Coronary artery (tissue), 2 donors: ENCODE measurements around the gene GALNT6.
A peak's percentile ranks its signal among the peaks of the same experiment; 100 is the strongest.

Experiments
- DNase-seq: peaks from one replicate; pipeline ENCODE4 v3.0.0-alpha.2; 2017; ENCODE audit warnings: low spot score
- H3K27ac ChIP-seq, 2 donors: fragments of 200-600 bp; sonication (generic); one replicate each; pipeline ENCODE4 v1.5.1; 2016 to 2019
- H3K4me3 ChIP-seq: fragments of 200-600 bp; sonication (generic); 2 replicates; pipeline ENCODE4 v1.5.1; 2016; ENCODE audit warnings: mild to moderate bottlenecking, moderate library complexity
- CTCF ChIP-seq: fragments of 200-600 bp; sonication (generic); IDR thresholded peaks from one replicate; pipeline ENCODE4 v1.5.1; 2019; ENCODE audit warnings: antibody characterized with exemption

The GALNT6 gene

GRCh38 chr12:51324953-51325352, 66.3 kb downstream of the GALNT6 start:
- no peak overlapping the region for H3K27ac ChIP-seq
- DNase-seq, result no peak

GRCh38 chr12:51323966-51324895, 67.0 kb downstream of the GALNT6 start, which contains the start of gene BIN2:
BIN2 (minus strand) TSS chr12:51324174; CDS start chr12:51324102, 72 bp downstream.
- peak within 1 kb of the TSS; percentile 59 for H3K4me3 ChIP-seq
- no peak for DNase-seq
- H3K27ac ChIP-seq, result peak within 1 kb of the TSS in 1 of 2 donors; percentile 70
- TF ChIP-seq CTCF, result no peak

More at GRCh38 chr12:51324953-51325352, 66.3 kb downstream of the GALNT6 start:
- TF ChIP-seq CTCF, result no peak
- H3K4me3 ChIP-seq, result no peak overlapping the region

- no peak for DNase-seq
- peak overlapping the region in 1 of 2 donors; percentile 70 for H3K27ac ChIP-seq
- H3K4me3 ChIP-seq, result peak overlapping the region; percentile 59
- TF ChIP-seq CTCF, result no peak
Observed at GRCh38 chr12:51323317-51323960, 67.8 kb downstream of the GALNT6 start.

GRCh38 chr12:51322452-51322851, 68.8 kb downstream of the GALNT6 start:
- H3K27ac ChIP-seq, result no peak overlapping the region
- DNase-seq, result no peak
- H3K4me3 ChIP-seq, result no peak overlapping the region
- TF ChIP-seq CTCF, result no peak

GRCh38 chr12:51321882-51322281, 69.3 kb downstream of the GALNT6 start:
- TF ChIP-seq CTCF, result no peak
- Histone ChIP-seq H3K27ac (no peak overlapping the region), H3K4me3 (no peak overlapping the region)
- no peak for DNase-seq

GRCh38 chr12:51320695-51321320, 70.4 kb downstream of the GALNT6 start:
- H3K27ac ChIP-seq, result no peak overlapping the region
- no peak for DNase-seq
- no peak overlapping the region for H3K4me3 ChIP-seq
- no peak for TF ChIP-seq CTCF
